NCI-H82 treated with DMSO at 0.1 percent for 48 hours (cell line): ENCODE results near the gene RAD51B.

Experiments
- DNase-seq: peaks from one replicate; lab custom pipeline; 2025; ENCODE audit not compliant: unreplicated experiment; lab: John Stamatoyannopoulos, UW

The RAD51B gene

DNA sequence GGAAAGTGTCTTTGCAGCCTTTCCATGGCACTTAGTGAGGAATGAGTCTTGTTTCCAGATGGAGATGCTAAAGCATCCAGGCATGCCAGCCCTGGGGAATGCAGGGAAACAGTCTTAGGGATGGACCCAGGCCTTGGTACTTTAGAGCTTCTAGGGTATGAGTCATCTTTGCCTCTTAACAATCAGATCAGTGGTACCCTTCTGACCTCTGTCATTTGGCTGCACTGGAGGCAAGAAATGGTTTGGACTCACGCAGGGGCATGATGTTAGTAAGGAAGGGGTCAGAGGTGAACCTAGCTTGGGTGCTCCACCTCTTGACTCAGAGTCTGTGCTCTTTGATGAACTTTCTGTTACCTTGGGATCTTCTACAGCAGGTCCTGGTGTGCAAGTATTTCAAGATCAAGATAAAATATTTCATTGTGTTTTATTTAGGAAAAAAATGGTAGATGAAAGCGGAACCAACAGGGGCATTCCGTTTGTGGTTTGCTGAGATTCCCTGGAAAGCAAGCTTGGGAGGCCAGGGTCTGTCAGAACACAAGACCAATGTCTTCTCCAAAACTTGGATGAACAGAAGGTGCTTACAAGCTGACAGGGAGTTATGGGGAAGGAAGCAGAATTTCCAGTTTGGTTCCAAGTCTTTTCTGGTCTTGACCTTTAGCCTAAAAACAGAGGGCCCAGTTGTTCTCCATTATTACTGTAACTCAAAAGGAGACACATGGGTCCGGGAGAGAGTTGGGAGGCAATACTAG is 757.1 kb downstream of the RAD51B start:
- DNase-seq, result no peak

DNA sequence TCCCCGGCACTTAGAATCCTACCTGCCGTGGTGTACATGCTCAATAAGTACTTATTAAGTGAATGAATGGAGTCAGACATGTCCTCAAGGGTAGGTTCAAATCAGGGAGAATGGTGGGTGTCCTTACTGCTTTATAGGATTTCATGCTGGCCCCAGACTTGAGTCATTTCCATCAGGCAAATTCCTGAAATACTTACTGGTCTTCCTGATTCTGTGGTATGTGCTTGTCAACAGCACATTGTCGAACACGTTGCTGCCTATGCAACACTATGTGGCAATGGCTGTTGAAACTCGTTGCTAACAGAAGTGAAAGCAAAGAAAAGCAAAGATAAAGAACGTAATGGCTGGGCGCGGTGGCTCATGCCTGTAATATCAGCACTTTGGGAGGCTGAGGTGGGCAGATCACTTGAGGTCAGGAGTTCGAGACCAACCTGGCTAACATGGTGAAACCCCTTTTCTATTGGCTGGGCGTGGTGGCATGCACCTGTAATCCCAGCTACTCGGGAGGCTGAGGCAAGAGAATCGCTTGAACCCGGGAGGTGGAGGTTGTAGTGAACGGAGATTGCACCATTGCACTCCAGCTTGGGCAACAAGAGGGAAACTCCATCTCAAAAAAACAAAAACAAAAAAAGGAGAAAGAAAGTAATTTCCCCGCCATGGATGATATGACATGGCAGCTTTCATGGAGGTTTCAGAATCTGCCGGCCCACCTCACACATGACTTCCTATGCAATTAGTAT is 758.4 kb downstream of the RAD51B start:
- DNase-seq, result no peak

- no peak for DNase-seq
These were observed 759.0 kb downstream of the RAD51B start for GRCh38 chr14:68578597-68578996.

GRCh38 chr14:68580096-68580645 is 760.6 kb downstream of the RAD51B start:
- no peak for DNase-seq

DNA sequence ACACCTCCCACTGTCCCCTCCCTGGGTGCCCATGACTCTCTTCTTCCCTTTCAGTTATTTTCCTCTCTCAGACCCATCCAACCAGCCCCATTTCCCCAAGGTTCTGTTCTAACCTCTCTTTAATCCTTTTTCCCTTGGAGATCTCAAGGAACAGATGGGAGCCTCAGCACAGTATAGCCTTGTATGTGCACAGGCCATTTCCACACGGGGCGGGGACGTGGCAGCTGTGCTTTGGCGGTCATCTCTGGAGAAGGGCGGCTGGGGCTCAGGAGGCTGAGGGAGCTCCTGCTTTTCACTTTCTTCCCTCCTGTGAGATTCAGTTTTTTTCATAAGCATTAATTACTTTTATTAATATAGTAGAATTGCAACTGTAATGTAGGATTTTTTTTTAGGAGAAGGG is 761.1 kb downstream of the RAD51B start:
- peak; percentile 84 for DNase-seq

DNA sequence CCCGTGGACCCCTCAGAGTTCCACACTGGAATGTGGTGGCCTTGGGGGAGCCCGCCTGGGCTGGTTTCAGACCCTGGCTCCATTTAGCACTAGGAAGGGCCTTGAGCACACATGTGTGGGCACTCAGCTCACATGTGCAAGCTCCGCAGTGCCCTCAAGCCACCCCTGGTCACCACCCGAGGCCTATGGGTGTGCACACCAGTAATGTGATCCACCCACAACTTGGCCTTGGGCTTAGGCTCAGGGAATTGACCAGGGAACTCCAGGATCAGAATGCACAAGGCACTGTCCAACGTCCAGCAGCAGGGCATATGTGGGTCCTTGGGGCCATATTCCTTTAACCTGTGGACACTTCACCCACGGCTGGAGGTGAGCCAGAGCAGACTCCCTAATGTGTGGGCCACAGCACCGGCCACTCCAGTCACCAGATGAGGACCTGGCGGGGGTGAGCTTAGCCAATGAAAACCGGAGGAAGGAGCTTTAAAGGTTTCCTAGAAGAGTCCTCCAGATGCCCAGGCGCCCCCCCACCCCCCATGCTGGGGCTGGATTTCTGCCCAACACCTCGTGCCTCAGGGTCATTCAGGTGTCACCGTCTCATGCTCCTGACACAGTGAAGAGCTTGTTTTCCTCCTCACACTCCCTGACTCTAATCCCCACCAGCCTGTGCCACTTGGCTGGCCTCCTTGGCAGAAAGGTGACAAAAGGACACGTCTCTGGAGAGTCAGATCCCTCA is 764.1 kb downstream of the RAD51B start:
- DNase-seq, result peak; percentile 27

- no peak for DNase-seq
These were observed 765.2 kb downstream of the RAD51B start for GRCh38 chr14:68584786-68585185.

GRCh38 chr14:68585690-68586089 is 766.1 kb downstream of the RAD51B start:
- no peak for DNase-seq

- no peak for DNase-seq
These were observed 767.5 kb downstream of the RAD51B start for GRCh38 chr14:68586896-68587751.

- peak; percentile 54 for DNase-seq
These were observed 768.4 kb downstream of the RAD51B start for GRCh38 chr14:68587931-68588330.

GRCh38 chr14:68589447-68590200 is 770.0 kb downstream of the RAD51B start:
- peak; percentile 40 for DNase-seq

DNA sequence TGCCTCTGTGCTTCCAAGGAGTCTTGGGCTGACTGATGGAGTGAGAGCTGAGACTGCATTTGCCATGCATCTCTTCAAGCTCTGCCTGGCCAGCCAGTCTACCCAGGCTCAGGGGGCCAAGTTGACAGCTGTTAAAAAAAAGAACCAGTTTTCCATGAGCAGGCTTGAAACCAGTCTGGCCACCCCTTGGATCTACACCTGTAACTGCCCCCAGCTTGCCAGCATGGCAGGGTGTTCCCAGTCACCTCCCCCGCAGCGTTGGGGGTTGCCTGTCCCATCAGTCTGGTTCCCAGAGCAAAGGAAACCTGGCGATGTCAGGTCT is 770.6 kb downstream of the RAD51B start:
- DNase-seq, result no peak

- DNase-seq, result no peak
These were observed 772.2 kb downstream of the RAD51B start for GRCh38 chr14:68591786-68592185.

- DNase-seq, result no peak
These were observed 773.5 kb downstream of the RAD51B start for GRCh38 chr14:68592948-68593556.

GRCh38 chr14:68593806-68594536 is 774.4 kb downstream of the RAD51B start:
- DNase-seq, result no peak

DNA sequence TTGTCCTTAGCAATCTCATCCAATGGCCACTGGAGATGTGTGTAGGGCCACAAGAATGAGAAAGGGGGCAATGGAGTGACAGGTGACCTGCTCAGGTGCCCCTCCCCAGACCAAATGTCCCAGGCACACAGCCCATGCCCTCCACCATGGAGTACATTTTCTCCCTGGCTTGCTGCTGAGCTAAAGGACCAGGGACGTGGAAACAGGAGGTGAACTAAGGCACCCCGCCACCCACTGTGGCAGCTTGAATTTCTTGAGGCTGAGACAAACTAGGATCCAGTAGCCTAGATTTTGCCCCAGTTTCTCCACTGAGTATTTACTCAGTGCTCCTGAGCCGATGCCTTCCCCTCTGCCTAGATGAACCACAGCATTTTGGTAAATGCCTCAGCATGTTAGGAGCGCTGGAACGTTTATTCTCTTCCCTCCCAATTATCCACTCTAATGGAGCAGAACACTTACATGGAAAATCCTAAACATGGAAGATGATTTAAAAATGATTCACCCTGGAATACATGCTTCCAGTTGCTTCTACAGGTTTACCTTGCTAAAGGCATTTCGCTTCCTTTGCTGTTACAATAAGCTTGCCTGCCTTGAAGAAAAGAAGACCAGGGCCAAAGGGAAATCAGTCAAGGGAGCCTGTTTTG is 775.3 kb downstream of the RAD51B start:
- DNase-seq, result no peak

GRCh38 chr14:68596211-68596610 is 776.6 kb downstream of the RAD51B start:
- DNase-seq, result no peak

GRCh38 chr14:68596701-68597100 is 777.1 kb downstream of the RAD51B start:
- no peak for DNase-seq
